ENCODE results near the gene MRPS18A.

MRPS18A gene

DNA sequence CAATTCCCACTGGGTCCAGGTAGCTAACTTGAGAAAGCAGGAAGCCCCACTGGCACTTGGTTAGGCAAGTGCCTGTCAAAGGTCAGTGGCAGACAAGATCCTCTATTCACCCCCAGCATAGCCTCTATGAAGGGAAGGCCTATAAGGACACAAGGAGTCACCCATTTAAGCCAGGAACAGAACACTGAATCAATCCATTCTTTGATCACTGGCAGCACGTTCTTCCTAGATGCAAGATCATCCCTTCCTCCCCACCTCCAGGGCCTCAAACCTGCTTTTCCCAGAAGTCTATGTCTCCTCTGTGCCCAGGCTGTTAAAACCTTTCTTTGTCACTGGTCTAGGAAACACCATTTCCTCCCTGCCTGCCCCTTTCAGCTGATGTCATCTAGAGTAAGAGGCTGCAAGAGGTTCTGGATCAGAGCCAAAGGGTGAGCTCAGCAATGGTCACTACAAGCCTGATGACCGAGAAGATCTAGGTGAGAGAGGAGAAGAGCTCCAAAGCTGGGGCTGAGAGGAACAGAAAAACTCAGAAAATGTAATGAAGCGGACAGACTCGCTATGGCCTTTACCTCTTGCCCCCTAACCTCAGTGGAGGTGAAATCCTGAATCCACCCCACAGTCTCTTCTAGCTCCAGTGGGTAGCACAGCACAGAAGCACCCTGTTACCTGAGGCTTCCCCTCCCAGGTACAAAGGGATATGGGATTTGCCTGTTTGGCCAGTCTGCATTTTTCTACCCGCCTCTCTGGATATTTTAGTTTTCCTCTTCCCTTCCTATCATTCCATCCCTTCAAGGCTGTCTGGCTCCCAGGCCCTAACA is 60.4 kb downstream of the MRPS18A start:
- H3K36me3 ChIP-seq (ENCODE audit: control insufficient read depth, insufficient read depth, low read length), result peaks cover 36% of the 10 kb centered on the region
- H3K27me3 ChIP-seq (replicated peaks; ENCODE audit: control insufficient read depth, insufficient read depth, low read length, poor library complexity, severe bottlenecking), result no peaks in the 10 kb centered on the region
- H3K4me3 ChIP-seq (ENCODE audit: insufficient read depth, low read depth, low read length, poor library complexity, severe bottlenecking), result no peak overlapping the region
- DNase-seq, result no peak
- H3K9me3 ChIP-seq (ENCODE audit: control insufficient read depth, low read length), result no peaks in the 10 kb centered on the region
- H3K27ac ChIP-seq (ENCODE audit: insufficient read depth, low read length, poor library complexity, severe bottlenecking), result no peak overlapping the region
- peaks cover 13% of the 10 kb centered on the region for H3K4me1 ChIP-seq (ENCODE audit: control insufficient read depth, insufficient read depth, low read length, poor library complexity, severe bottlenecking)

DNA sequence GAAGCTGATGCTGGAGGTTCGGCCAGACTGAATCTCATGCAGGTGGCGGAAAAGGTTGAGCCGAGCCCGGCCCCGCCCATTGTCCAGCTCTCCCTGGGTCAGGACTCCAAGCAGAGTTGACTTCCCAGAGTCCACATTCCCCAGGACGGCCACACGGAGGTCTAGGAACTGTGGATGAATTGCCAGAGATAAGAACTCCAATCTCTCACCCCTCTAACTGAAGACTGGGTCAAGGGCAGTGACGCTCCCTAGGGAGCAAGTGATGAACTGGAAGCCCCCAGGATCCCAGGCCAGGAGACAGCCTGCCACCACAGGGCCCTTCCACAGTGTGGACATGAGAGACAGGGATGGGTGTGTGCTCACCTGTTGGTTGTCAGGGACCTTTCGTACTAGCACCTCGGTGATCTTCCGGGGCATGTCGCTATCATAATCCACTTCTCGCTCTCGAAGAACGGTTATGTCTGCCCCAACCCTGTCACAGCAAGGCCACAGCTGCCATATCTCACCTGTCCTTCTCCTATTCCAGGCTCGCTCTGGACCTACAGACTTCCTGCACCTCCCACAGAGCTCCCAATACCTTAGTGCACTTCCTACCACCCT is 62.1 kb downstream of the MRPS18A start:
- Histone ChIP-seq H3K27me3 (replicated peaks; ENCODE audit: control insufficient read depth, insufficient read depth, low read length, poor library complexity, severe bottlenecking) (no peaks in the 10 kb centered on the region), H3K27ac (ENCODE audit: insufficient read depth, low read length, poor library complexity, severe bottlenecking) (no peak overlapping the region), H3K4me1 (ENCODE audit: control insufficient read depth, insufficient read depth, low read length, poor library complexity, severe bottlenecking) (peaks cover 13% of the 10 kb centered on the region), H3K9me3 (ENCODE audit: control insufficient read depth, low read length) (no peaks in the 10 kb centered on the region), H3K4me3 (ENCODE audit: insufficient read depth, low read depth, low read length, poor library complexity, severe bottlenecking) (no peak overlapping the region), H3K36me3 (ENCODE audit: control insufficient read depth, insufficient read depth, low read length) (peaks cover 53% of the 10 kb centered on the region)
- no peak for DNase-seq

DNA sequence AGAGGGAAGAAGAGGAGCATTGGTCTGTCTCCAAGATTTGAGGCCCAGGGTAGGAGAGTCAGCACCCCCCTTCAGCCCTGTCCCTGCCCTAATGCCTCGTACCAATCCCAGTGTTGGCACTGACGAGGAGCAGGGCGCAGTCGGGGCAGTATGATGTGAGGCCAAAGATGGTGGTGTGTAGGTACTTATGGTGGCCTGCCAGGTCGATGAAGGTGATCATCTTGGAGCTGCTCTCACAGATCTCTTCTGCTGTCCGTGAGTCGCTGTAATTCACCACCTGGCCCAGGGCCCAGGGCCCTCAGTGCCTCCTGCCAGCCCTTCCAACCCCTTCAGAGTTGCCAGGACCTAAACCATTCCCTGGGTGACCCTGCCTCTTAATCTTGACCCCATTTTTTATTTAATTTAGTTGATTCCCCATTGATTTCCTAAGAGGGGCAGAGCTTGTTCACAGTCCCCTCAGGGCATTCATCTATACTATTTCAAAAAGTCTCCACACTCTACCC is 62.8 kb downstream of the MRPS18A start:
- Histone ChIP-seq H3K9me3 (ENCODE audit: control insufficient read depth, low read length) (no peaks in the 10 kb centered on the region), H3K36me3 (ENCODE audit: control insufficient read depth, insufficient read depth, low read length) (peaks cover 54% of the 10 kb centered on the region), H3K27ac (ENCODE audit: insufficient read depth, low read length, poor library complexity, severe bottlenecking) (no peak overlapping the region), H3K4me3 (ENCODE audit: insufficient read depth, low read depth, low read length, poor library complexity, severe bottlenecking) (no peak overlapping the region), H3K4me1 (ENCODE audit: control insufficient read depth, insufficient read depth, low read length, poor library complexity, severe bottlenecking) (peaks cover 9% of the 10 kb centered on the region), H3K27me3 (replicated peaks; ENCODE audit: control insufficient read depth, insufficient read depth, low read length, poor library complexity, severe bottlenecking) (no peaks in the 10 kb centered on the region)
- DNase-seq, result no peak

DNA sequence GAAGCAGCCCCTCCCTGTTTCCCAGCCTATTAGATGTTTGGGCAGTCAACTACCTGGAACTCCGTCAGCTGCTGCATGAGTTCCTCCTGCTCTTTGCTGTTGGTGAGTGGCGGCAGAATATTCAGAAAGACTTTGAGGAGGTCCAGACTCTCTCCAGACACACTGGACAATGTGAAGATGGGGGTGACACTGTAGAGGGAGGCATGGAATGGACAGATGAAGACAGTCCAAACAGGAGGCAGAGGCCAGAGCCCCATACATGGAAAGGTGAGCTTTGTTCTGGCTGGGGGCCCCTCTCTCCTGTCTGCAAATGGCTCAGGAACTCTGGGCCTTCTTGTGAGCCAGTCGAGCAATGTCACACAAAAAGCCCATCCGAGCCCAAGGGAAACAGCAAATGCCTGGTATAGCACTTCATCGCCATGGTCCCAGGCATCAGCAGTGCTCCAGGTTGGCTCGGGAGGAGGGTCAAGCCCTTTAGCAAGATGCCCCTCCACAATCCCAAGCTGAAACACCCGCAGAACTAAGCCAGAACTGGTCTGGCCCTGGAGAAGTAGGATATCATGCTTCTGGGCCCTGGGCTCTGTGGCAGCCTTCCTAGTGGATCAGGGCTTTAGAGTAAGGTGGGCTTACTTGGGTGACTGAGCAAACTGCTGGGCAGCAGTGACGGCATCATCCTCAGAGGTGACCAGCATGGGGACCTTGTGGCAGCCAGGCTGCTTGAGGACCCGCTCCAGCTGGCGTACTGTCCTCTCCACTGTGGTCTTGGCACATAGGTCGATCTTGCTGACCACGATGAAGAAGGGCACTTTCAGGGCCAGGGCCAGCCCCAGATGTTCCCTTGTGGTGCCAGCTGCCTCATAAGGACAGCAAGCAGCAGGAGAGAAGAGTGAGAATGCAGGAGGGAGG is 63.5 kb downstream of the MRPS18A start:
- no peak overlapping the region for H3K27ac ChIP-seq (ENCODE audit: insufficient read depth, low read length, poor library complexity, severe bottlenecking)
- H3K27me3 ChIP-seq (replicated peaks; ENCODE audit: control insufficient read depth, insufficient read depth, low read length, poor library complexity, severe bottlenecking), result no peaks in the 10 kb centered on the region
- peaks cover 9% of the 10 kb centered on the region for H3K4me1 ChIP-seq (ENCODE audit: control insufficient read depth, insufficient read depth, low read length, poor library complexity, severe bottlenecking)
- no peak overlapping the region for H3K4me3 ChIP-seq (ENCODE audit: insufficient read depth, low read depth, low read length, poor library complexity, severe bottlenecking)
- DNase-seq, result no peak
- H3K9me3 ChIP-seq (ENCODE audit: control insufficient read depth, low read length), result no peaks in the 10 kb centered on the region
- peaks cover 54% of the 10 kb centered on the region for H3K36me3 ChIP-seq (ENCODE audit: control insufficient read depth, insufficient read depth, low read length)

DNA sequence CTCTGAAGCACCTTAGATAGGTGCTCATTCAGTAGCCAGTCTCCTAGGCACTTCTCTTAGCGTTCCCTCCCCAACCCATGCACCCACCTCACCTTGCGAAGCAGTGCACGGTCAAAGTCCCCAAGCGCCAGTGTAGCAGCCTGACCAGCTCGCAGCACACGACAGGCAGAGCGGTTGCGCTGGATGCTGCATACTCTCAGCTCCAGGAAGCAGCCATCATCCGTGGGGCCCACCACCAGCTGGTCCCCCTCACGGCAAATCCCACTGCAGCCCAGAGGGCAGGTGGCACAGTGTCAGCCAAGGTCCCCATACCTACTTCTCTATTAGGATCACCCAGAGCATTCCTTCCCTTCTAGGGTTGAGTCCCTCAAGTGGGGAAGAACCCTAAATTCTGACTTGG is 65.0 kb downstream of the MRPS18A start:
- Histone ChIP-seq H3K27ac (ENCODE audit: insufficient read depth, low read length, poor library complexity, severe bottlenecking) (no peak overlapping the region), H3K4me3 (ENCODE audit: insufficient read depth, low read depth, low read length, poor library complexity, severe bottlenecking) (no peak overlapping the region), H3K9me3 (ENCODE audit: control insufficient read depth, low read length) (no peaks in the 10 kb centered on the region), H3K36me3 (ENCODE audit: control insufficient read depth, insufficient read depth, low read length) (peaks cover 54% of the 10 kb centered on the region), H3K27me3 (replicated peaks; ENCODE audit: control insufficient read depth, insufficient read depth, low read length, poor library complexity, severe bottlenecking) (no peaks in the 10 kb centered on the region), H3K4me1 (ENCODE audit: control insufficient read depth, insufficient read depth, low read length, poor library complexity, severe bottlenecking) (peaks cover 4% of the 10 kb centered on the region)
- DNase-seq, result no peak

DNA sequence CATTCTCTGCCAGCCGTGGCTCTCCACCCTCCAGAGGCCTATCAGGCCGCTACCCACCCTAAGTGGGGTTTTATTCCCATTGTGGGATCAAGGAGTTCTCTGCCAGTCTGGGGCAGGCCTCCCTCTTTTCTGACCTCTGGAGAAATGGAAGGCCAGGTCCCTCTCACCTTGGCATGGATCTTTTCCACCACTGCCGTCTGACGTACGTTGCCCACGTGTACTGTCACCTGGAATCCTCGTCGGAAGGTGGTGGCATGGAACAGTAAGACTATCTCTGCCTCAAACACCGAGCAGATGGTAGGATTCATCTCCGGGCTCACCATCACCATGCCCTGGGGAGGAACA is 65.8 kb downstream of the MRPS18A start:
- H3K4me3 ChIP-seq (ENCODE audit: insufficient read depth, low read depth, low read length, poor library complexity, severe bottlenecking), result no peak overlapping the region
- DNase-seq, result no peak
- peaks cover 54% of the 10 kb centered on the region for H3K36me3 ChIP-seq (ENCODE audit: control insufficient read depth, insufficient read depth, low read length)
- H3K27me3 ChIP-seq (replicated peaks; ENCODE audit: control insufficient read depth, insufficient read depth, low read length, poor library complexity, severe bottlenecking), result no peaks in the 10 kb centered on the region
- no peaks in the 10 kb centered on the region for H3K9me3 ChIP-seq (ENCODE audit: control insufficient read depth, low read length)
- no peaks in the 10 kb centered on the region for H3K4me1 ChIP-seq (ENCODE audit: control insufficient read depth, insufficient read depth, low read length, poor library complexity, severe bottlenecking)
- H3K27ac ChIP-seq (ENCODE audit: insufficient read depth, low read length, poor library complexity, severe bottlenecking), result no peak overlapping the region

Data from effector memory CD4-positive, alpha-beta T cell (primary cell).